Pons (tissue), 1 donor: ENCODE results near the gene EFNA2.

ENCODE experiments used
- DNase-seq: peaks from one replicate; pipeline ENCODE4 v3.0.0-alpha.2; 2016; ENCODE audit warnings: low spot score

The EFNA2 gene

DNA sequence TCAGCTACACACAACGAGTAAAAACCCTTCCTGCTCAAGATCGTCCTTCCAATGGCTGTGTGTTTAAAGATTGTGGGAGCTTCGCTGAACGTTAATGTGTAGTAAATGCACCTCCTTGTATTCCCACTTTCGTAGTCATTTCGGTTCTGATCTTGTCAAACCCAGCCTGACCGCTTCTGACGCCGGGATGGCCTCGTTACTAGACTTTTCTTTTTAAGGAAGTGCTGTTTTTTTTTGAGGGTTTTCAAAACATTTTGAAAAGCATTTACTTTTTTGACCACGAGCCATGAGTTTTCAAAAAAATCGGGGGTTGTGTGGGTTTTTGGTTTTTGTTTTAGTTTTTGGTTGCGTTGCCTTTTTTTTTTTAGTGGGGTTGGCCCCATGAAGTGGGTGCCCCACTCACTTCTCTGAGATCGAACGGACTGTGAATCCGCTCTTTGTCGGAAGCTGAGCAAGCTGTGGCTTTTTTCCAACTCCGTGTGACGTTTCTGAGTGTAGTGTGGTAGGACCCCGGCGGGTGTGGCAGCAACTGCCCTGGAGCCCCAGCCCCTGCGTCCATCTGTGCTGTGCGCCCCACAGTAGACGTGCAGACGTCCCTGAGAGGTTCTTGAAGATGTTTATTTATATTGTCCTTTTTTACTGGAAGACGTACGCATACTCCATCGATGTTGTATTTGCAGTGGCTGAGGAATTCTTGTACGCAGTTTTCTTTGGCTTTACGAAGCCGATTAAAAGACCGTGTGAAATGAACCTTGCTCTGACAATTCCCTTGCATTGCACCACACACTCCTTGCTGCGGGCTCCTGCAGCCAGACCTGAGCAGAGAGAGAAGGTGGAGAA is 13.0 kb upstream of the EFNA2 start:
- DNase-seq: peak; percentile 68

DNA sequence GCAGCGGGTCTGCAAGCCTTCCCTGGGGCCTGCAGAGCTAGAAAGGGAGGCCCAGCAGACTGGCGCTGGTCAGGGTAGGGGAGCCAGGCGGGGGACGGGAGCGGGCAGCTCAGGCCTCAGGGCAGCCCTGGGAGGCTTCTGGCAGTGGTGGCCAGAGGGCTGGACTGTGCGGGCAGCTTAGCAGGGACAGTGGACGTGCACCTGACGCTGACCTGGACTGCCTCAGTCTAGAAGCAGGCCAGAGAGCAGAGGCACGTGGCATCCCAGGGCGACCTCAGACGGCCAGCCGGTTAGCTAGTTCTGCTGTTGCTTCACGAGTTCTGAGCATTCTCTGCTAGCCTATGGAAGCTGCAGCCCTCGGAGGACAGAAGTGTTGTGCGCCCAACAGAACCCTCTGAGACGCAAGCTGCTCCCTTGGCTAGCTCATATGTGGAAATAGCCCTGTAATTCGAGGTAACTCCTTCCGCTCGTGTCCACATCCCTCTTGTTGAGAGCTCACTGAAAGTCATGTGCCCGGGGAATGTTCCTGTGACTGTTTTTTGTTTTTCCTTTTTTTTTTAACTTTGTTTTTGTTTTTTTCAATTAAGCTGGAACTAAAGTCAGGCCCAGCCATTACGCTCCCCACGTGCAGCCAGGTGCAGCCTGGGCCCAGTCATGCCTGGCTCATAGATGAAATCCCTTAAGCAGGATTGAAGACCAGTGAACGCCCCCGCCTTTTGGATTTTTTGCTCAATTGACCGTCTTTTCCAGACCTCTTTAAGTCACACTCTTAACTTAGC is 12.2 kb upstream of the EFNA2 start:
- no peak for DNase-seq

DNA sequence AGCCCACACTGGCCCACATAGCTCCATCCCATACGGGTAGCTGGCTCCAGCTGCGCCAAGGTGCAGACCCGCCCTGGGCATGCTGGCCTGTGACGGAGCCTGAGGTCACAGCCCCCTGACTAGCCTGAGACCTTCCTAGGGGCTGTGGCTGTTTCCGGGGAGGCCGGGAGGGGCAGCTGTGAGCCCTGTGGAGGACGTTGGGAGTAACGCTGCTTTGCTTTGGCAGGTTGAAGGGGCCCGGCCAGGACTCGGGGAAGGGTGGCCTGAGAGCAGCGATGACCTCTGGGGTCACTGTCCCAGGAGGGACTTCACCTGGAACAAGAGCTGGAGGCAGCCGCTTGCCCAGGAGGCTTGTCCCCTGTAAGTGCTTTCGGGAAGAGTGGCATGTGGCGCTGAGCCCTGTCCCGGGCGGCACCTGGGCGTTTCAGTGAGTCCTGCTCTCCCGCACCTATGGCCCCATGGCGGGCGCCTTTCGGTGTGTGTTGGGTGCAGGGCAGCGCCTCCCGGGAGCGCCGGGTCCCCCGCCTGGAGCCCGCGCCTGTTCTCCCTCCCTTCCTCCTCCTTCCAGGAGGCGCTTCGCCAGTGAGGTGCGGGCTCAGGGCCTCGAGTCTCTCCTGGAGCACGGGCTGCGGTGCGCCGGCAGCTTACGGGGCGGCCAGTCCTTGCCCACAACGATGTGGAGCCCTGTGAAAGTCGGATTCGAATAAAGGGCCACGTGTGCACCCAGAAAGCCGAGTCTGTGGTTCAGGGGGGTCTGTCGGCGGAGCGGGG is 11.4 kb upstream of the EFNA2 start:
- no peak for DNase-seq

DNA sequence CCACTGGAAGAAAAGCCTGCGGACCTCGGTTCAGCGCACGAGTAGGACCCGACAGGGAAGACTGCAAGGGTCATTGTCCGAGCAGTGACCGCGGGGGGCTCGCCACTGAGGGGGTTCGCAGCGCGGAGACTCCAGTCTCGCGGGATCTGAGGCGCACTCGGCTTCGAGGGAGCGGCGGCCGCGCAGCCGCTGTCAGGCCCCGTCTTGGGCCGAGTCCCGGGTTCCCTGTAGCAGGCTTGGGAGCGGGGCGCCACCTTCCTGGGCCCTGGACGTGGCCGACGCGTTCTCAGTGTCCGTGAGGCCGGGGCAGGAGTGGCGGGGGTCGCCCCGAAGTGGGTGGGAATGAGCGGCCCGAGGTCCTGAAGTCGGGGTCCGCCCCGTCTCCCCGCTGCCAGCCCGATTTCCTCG is 10.8 kb upstream of the EFNA2 start:
- peak; percentile 23 for DNase-seq

DNA sequence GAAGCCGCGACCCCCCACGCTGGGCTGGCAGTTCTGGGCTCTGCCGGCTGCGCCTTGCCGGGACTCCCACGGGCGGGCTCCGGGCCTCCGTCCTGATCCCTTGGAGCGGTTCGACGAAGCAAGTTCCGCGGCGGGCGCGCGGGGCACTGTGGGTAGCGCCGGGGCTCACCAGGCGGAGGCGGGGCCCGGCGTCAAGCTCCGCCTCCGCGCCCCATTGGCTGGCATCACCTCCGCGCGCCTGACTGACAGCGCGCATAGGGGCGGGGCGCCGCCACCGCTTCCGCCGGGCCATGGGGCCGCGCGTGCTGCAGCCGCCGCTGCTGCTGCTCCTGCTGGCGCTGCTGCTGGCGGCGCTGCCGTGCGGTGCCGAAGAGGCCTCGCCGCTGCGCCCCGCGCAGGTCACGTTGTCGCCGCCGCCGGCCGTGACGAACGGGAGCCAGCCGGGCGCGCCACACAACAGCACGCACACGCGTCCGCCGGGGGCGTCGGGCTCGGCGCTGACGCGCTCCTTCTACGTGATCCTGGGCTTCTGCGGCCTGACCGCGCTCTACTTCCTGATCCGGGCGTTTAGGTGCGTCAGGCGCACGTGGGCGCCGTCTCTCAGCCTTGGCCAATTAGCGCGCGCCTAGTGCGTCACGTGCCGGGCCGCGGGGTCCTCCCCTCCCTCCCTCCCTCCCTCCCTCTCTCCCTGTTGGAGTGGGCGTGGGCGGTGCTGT is 10.3 kb upstream of the EFNA2 start, which contains the start of gene FAM174C:
TSS of gene FAM174C (plus strand) at position 271 of the 716 bp plus-strand sequence. CDS start at position 291, 20 bp downstream.
- peak; percentile 90 for DNase-seq

DNA sequence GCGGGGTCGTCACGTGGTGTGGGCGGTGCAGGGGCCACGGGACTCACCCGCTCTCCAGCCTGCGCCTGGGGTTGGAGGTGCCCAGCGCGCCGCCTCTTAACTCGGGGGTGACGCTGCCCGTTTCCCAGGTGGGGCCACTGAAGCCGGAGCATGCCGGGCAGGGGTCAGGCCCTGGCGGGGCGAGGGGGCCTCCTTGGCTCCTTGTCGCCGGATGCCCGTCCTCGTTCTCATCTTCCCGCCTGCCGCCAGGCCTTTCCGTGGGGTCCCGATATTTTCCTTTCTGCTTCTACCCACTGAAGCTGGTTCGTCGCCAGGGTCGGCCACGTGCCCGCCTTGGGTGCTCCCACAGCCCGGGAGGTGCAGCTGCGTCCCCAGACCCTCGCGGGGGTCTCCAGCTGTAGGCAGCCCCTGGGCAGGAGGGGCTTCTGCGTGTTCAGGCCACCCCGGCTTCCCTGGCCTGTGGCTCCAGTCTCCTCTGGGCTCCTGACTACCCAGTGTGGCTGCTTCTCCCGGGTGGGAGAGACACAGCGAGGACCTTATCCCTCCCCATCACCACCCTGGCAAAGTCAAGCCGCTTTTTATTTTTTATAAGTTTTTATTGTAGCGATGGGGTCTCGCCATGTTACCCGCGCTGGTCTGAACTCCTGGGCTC is 9.6 kb upstream of the EFNA2 start:
- DNase-seq: peak; percentile 22

DNA sequence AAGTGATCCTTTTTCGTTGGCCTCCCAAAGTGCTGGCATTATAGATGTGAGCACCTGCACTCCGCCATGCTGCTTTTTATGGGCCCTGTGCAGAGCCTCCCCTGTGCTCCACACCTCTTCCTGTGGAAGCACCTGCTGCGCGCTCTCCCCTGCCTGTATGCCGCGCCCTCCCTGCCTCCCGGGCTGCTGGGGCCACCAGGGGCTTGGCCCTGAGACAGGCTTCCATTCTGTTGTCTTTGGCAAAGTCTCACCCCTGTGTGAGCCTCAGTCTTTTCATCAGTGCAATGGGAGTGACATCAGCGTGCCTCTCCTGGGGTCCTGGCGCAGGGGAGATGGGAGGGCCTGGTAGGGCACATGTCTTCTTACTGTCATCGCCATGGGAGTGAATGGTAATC is 9.0 kb upstream of the EFNA2 start:
- no peak for DNase-seq

DNA sequence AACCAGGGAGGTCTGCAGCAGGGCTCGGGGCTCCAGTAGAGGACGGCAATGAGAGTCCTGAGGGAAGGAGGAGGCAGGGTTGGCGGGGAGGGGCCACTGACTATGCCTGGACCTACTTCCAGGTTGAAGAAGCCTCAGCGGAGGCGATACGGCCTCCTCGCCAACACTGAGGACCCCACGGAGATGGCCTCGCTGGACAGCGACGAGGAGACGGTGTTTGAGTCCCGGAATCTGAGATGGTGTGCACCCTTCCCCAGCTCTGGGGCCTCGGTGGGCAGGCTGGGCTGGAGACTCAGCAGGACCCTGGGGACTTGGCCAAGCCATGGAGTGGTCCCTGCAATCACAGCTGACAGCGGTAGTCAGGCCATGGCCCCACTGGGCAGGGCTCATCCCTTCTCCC is 8.6 kb upstream of the EFNA2 start:
- DNase-seq: no peak

DNA sequence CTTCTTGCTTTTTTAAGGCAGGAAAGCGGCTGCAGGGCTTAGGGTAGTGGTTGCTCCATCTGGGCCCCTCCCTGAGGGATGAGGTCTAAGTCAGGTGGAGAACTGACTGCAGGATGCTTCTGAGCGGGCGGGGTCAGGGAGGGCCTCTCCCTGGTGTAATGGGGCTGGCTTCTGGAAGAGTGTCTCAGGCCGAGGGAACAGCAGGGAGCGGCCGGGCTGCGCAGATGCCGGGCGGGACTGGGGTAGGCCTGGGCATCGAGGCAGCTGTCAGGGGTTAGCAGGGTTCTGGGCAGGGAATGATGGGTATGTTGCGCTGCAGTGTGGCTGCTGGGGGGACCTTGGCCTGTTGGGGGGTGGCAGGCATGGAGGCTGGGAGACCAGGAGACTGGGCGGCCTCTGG is 7.6 kb upstream of the EFNA2 start:
- DNase-seq: no peak

DNA sequence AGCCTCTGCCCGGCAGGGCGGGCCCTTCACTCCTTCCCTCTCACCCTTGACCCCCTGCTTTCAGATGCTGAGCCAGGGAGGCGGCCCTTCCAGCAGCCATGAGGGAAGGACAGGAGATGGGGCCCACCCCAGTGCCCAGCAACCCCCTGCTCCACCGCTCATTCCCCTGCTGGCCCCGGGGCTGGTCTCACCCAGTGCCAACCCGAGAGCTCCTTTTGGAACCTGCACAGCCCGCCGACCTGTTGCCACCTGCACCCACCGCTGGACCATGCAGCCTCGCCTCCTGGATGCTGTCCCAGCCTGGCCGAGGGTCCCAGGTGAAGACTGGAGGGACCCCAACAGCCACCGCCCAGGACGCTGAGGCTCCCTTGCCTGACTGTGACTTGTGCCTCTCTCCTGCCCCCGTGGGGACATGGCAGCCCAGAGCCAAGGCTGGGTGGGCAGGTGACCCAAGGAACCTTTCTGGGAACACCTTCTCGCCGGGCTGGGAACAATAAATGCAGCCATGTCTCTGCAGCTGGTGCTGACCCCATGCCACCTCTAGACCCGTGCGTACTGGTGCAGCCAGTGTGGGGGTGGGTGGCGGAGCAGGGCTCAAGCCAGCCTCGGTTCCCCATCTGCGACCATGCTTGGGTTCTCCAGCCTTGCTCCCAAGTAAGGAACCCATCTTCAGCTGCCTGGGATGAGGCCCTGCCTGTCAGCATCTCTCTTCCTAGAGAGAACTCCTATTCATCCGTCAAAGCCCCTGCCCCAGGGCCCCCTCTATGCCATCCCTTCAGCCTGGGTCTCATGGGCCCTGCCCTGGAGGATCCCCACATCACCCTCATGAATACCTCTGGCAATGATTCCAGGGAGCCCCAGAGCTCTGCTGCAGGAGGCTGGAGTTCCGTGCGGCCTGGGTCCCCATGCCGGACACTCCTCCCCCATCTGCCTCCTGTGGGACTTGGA is 6.7 kb upstream of the EFNA2 start:
- no peak for DNase-seq

DNA sequence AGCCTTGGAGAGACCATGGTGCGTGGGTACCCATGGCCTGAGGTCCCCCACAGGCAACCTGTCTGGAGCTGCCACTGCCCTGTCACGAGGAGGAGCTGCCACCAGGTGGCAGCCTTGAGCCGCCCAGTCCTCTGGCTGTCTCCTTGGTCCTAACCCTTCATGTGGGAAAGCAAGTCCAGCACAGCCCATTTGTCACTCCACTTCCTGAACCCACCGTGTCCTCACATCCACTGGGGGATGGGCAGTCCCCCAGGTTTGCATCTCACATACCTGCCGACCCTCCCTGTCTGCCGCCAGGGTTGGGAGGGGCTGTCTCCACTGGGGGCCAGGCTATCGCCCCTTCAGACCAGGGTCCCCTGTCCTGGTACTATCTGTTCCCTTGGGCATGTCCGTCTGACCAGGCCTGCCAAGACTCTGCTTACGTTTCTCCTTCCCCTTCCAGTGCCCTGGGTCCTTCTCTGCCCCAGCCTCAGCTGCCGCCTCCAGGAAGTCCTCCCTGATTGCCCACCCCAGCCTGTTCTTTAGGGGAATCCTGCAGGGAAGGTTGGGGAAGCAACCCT is 5.8 kb upstream of the EFNA2 start:
- DNase-seq: peak; percentile 88

DNA sequence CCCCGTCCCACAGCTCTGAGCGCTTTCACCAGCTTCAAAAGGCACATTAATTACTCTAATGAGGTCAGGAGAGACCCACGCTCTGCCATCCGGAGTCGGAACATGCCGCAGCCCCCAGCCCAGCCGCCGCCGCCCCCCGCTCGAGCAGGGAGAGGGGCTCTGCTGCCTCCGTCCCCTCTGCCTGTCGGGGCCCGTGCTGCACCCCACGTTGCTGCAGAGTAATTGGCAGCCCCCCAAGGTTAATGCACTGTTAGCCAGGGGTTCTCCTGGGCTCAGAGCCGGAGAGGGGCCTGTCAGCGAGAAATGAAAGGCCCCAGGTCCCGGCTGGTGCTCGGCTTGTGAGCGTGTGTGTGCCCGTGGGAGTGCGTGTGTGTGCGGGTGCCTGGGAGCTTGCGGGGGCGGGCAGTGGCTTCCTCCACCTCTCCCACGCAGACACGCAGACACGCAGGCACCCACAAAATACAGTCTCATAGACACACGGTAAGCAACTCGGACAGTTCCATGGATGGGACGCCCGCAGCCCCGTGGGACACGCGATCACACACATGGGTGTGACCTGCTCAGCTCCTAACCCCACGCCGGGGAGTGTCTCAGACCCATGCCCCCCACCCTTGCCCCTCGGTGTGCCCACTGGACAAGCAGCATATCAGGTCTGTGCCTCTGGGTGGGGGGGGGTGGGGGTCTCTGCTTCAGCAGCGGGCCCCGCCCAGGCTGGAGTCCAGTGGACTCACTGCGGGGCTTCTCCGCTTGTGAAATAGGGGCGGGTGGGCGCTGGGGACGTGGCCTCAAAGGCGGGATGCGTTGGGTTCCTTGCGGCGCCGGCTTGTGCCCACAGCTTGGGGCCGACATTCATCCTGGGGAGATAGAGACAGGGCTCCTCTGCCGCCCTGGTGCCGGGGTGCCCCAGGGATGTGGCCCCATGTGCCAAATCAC is 4.8 kb upstream of the EFNA2 start:
- no peak for DNase-seq

DNA sequence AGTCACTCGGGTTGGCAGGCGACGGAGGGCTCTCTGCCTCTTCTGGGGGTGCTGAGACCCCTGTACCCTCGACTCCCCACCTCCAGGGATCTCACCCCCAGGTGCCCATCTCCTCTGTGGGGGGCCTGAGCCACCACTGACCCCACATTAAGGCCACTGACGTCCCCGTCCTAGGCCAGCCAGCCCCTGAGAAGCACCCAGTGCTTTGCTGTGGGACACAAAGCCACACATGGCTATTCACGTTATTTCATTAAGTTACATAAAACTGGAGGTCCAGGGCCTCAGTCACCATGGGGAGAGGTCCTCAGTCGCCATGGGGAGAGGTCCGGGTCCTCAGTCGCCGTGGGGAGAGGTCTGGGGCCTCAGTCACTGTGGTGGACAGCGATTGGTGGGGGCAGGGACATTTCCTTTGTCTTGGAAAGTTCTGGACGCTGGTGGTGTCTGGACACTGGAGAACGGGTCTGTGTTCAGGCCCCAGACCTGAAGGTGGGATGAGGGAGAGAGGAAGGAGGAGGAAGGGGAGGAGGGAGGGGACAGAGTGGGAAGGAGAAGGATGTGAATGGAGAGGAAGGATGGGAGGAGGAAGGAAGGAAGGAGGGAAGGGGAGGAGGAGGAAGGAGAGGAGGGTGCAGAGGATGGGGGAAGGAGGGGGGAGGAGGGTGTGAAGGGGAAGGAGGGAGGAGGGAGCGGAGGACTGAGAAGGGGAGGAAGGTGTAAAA is 3.9 kb upstream of the EFNA2 start:
- DNase-seq: no peak

DNA sequence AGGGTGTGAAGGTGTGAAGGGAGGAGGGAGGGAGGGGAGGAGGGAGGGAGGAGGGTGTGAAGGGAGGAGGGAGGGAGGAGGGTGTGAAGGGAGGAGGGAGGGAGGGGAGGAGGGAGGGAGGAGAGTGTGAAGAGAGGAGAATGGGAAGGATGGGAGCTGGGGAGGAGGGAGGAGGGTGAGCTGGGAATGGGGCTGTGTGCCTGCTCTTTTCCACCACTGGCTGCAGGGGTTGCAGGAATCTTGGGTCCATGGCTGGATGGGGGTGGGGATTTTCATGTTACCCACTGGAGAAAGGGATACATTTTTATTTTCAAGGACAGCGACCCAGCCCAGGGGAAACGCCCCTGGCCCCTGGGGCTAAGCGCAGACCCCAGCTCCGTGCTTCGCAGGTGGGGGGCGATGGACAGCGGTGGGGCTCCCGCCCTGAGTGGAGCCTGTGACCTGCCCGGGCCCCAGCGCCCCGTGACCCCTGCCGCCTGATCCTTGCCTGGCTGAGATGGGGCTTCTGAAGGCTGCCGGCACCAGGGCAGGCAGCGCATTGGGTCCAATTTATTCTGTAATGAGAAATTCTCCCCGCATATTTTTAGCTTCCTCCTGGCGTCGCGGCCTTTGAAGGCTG is 3.0 kb upstream of the EFNA2 start:
- DNase-seq: no peak

DNA sequence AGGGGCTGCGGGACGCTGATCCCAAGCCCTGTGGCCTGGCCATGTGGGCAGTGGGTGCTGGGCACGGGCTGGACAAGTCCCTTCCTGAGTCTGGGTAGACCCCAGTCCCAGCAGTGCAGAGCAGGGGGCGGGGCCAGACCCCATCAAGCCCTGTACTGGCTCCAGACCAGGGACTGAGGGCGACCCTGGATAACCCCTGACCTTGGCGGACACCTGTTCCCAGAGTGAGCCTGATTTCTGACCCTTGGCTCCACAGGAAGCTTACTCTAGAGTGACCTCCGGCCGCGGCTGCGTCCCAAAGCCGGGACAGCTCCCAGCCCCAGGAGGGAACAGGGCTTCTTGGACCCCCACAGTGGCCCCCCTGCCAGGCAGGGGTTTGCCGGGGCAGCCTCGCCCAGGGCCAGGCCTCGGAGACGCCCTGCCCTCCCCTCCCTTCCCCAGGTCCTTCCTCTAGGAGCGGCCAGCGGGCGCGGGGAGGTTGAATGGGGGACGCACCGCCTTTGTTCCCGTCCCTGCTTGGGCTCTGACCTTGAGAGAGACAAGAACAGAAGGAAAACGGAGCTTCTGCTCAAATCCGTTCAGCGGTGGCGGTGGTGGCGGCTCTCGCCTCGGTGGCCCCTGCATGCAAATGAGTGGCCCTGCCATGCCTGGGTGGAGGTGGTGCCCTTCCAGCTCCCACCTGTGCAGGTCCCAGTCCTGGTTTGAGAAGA is 2.3 kb upstream of the EFNA2 start:
- DNase-seq: no peak

DNA sequence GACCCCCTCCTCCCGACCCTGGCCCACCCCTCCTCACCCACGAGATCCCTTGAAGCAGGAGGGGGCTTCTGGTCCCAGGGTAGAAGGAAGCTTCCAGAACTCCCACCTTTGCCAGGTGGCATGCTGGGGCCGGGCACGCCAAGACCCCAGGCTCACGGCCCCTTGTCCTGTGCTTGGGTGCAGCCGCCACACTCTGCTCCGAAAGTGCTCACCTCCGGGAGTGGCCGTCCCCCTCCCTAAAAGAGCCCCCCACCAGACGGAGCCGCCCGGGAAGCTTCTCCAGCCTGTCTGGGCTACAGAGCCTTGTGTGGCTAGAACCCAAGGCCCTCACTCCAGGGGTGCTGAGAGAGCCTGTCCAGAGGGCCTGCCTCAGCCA is 1.8 kb upstream of the EFNA2 start:
- DNase-seq: no peak
